Activated CD4-positive, alpha-beta T cell treated with anti-CD3 and anti-CD28 coated beads, Interleukin-2, amount 50 U/mL, for 1 hour (primary cell): ENCODE data around the gene TSSK3.
"Not testable (repeated sequence)": the region's sequence is repeated elsewhere in the genome, so short reads cannot be mapped to it uniquely, and the experiment has no call there.

Experiments used
- DNase-seq: peaks from one replicate; pipeline ENCODE4 v3.0.0-alpha.2; 2020

TSSK3 gene

DNA sequence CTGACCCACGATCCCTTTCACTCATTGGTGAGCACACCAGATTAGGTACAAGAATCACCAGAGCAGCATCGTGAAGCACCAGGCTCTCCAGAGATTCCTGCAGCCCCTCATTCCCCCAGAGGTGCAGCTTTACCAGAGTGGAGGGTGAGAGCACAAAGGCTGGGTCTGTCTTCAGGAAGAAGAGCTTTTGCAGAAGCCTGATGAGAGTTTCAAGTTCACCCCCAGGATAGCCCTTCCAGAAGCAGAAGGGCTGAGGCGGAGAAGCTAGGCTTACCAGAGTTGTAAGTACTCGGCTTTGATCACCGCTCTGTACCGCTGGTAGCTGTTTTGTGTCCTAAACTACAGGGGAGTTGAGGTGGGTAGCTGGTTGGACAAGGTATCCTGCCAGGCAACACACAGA is 3.1 kb downstream of the TSSK3 start:
- DNase-seq, result no peak

DNA sequence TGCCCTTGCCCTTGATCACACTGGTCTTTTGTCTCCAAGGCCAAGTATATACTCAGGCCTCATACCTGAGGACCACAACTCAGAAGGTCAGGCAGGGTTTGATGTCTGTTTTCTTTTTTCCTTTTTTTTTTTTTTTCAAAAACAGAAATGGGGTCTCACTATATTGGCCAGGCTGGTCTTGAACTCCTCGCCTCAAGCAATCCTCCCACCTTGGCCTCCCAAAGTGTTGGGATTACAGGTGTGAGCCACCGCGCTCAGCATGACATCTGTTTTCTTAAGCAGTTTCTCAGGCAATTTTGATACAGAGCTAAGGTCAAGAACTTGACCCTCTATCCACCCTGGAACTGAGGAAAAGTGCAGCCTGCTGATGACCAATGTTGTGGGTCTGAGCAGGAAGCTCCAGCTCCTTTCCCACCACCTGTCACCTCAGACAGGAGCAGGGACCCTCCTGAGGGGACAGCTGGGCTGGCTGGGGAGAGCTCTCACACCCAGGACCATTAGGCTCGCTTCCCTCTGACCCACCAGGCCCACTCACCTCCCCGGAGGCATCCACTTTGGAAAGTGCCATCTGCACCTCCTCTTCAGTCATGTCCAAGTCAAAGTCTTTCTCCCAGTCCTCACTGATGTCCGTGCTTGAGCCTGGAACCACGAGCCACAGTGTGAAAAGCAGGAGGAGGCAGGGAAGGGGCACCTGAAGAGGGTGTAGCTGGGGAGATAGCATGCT is 5.7 kb downstream of the TSSK3 start:
- no peak for DNase-seq

GRCh38 chr1:32372149-32372756 is 9.9 kb downstream of the TSSK3 start:
- DNase-seq, result peak; percentile 35

GRCh38 chr1:32373996-32374592 is 11.8 kb downstream of the TSSK3 start:
- DNase-seq, result no peak

GRCh38 chr1:32376199-32376598 is 13.9 kb downstream of the TSSK3 start:
- no peak for DNase-seq

DNA sequence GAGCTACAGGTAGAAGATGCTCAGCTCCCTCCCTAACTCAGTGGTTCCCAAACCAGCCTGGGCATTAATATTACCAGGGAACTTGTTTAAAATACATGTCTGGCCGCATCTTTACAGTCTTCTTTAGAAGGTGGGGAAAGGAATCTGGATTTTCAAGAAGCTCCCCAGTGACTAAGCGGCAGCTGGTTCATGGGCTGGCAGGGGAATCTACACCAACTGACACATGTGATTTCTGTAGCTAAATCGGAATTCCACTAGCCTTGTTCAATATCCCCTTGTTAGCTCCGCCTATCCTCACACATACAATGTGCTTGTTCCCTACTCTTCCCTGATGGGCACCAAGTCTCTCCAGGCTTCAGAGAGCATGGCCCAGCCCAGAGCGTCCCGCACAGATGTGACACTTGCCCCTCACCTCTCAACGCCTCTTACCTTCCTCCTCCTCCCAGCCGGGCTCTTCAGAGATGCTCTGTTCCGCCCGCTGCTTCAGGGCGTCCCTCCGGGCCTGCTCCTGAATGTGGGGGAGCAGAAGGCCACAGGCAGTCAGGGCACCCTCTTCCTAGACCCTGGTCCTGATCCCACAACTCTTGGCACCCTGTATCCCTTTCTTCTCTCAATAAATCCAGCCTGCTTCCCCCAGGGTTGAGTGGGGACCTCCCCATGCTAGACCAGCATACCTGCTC is 15.3 kb downstream of the TSSK3 start:
- DNase-seq, result no peak

- no peak for DNase-seq
Observed at GRCh38 chr1:32380057-32380456, 17.7 kb downstream of the TSSK3 start.

DNA sequence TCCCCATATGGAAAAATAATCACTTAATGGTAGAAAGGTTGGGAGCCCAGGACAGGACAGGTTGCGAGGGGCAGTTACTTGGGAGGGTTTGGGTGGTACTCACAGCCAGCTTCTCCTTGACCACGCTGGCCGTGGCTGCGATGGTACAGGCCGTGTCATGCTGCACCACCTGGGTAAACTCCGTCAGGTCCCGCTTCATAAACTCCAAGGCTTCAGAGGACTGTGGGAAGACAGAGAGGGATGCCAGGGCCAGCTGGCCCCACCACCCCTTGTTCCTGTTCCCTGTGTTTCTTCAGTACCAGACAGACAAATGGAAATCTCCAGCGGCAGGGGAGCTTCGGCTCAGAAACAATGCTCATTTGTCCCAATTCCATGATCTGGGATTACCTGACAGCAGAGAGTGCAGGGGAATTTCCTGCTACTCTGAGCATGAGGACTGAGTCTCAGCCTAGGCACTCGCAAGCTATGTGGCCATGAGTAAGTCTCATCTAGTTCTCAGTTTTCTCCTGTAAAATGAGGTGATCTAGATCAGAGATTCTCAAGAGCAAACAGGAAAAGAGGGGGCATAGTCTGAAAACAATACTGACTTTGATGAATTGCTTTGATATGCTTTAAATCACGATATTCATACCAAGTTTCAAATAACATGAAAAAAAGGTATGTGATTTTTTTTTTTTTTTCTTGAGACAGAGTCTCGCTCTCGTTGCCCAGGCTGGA is 24.5 kb downstream of the TSSK3 start:
- no peak for DNase-seq

DNA sequence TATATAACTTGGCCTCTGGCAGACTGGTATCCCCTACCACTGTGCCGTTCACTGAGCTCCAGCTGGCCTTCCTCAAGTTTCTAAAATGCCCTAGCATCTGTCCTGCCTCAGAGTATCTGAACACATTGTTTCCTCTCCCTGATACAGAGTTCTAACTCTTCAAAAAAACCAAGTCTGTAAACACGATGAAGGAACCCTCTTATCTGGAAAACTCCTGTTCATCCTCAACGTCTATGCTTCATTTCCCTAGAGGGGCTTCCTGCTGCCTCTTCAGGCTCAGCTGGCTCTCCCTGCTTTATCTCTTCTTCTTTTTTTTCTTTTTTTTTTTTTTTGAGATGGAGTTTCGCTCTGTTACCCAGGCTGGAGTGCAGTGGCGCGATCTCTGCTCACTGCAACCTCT is 26.3 kb downstream of the TSSK3 start:
- no peak for DNase-seq

DNA sequence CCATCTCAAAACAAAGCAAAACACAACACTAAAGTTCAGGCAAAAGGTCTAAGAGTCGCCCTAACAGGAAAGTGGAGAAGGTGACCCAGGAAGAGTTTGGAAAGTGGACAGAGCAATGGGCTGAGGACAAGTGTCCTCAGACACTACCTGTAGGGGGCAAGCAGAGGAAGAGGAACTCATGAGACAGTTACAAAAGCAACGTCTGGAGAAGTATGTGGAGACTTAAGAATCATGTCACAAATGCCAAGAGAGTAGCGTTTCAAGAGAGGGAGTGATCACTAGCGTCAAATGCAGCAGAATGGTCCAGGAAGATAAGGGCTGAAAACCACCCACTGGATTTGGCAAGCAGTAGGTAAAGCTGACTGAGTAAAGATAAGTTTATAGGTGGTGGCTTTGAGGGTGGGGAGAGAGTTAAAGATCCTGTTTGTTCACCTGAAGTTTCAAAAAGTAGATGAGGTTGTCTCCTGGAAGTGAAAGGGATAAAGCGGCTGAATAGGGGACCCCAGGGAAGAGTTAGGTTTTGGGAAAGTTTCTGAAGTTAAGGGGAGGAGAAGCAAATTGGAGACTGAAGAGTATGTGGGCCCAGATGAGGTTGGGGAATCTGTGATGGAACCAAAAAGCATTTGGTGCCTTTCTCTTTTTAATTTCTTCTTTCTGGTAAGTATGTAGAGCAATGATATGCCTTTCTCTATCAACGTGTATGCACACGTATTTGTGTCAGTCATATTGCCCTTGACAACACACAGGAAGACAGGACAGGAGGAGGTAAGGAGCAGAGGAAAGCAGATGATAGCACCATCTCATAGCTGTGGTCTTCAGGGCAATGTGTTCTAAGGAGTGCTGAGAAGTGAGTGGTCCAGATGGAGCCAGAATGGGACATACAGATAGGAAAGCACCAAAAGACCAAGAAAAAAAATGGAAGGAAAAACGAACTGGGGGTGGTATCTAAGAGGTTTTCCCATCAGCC is 28.8 kb downstream of the TSSK3 start:
- no peak for DNase-seq

- DNase-seq, result no peak
Observed at GRCh38 chr1:32392325-32392724, 30.0 kb downstream of the TSSK3 start.

DNA sequence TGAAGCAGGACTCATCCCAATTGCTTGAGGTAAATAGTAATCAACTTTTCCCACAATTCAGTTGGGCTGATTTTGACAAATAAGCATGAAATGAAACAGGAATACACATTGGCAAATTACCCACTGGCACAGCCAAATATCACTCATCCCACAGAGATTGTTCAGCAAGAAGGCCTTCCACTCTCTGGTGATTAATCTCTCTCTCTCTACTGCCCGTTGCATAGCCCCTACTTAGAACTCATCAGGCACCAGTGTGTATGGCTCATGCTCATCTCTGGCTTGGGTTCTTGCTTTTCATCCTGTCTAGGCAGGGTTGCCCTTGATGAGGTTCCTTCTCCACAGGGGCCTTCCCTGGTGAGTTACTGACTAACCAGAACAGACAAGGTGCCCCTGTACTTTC is 30.8 kb downstream of the TSSK3 start:
- no peak for DNase-seq

- DNase-seq, result peak; percentile 25
Observed at GRCh38 chr1:32393832-32394140, 31.4 kb downstream of the TSSK3 start.

DNA sequence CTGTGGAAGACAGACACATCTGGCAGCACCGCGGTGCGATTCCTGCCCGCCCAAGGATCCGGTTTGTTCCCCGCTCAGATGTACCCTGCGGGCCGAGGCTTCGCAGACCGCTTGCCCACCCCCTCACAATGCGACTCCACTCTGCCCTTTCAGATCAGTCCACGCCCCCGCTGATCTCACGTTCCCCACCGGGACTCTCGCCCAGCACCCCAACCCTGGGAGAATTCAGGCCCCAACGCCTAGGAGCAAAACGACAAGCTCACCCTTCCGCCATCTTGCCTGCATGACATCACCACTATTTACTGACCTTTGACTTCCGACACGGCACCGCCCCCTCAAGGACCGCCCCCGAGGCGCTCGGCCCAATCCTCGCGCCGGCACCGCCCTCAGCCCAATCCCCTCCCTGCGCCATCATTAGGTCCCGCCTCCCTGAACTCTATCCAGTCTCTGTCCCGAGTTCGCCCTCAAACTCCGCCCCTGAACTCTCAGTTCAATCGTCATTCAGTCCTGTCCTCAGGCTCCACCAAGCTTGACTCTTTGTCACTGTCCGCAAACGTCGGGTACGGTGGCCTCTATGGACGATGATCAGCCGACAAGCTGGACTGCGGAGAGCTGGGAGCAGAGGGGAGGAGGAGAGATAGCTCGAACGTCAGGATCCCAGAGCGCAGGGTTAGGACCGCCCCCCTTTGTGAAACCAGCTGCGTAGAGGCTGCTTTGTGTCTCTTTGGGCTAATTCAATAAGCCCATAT is 32.0 kb downstream of the TSSK3 start, which contains the start of gene BSDC1:
Gene BSDC1 (minus strand): TSS at position 301 of the 749 bp plus-strand sequence. CDS start 27 bp downstream, at position 274.
- peak; percentile 98 for DNase-seq

DNA sequence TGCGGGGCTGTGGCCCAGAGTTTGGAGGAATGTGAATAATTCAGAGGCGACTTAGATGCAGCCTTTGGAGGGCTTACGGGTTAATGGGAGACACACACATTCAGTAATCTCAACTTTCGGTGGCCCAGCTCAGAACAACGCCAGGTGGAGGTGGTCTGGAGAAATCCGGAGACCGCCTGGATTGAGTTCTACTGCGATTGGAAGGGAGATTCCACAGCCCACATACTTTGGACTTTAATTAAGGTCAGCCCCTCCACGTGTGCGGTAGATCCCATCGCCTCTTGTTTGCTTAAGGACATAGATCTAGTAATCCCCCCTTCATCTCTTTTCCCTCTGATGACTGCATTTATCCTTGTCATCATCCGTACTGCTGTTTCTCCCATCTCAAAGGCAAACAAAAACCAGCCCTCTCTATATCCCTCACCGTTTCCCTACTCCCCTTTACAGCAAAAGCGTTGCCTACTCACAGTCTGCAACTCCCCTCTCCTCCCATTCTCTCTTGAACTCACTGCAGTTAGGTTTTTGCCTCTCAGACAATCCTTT is 32.6 kb downstream of the TSSK3 start:
- no peak for DNase-seq

GRCh38 chr1:32396524-32396923 is 34.2 kb downstream of the TSSK3 start:
- DNase-seq, result not testable (repeated sequence)

GRCh38 chr1:32398401-32398800 is 36.1 kb downstream of the TSSK3 start:
- no peak for DNase-seq

DNA sequence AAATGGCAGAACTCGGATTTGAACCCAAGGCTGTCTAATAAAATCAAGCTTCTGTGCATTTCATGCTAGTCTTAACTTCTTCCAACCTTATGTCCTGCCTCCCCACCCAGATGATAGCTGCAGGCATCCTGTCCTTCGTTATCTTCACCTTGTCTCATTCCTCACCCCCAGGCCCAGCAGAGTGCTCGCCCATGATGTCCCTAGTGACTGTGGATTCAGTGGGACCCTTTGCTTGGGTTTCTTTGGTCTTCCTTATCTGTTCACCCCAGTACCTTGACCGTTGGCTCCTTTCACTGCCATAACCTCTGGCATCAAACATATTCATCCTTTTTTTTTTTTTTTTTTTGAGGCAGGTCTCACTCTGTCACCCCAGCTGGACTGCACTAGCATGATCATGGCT is 37.5 kb downstream of the TSSK3 start:
- DNase-seq, result no peak

DNA sequence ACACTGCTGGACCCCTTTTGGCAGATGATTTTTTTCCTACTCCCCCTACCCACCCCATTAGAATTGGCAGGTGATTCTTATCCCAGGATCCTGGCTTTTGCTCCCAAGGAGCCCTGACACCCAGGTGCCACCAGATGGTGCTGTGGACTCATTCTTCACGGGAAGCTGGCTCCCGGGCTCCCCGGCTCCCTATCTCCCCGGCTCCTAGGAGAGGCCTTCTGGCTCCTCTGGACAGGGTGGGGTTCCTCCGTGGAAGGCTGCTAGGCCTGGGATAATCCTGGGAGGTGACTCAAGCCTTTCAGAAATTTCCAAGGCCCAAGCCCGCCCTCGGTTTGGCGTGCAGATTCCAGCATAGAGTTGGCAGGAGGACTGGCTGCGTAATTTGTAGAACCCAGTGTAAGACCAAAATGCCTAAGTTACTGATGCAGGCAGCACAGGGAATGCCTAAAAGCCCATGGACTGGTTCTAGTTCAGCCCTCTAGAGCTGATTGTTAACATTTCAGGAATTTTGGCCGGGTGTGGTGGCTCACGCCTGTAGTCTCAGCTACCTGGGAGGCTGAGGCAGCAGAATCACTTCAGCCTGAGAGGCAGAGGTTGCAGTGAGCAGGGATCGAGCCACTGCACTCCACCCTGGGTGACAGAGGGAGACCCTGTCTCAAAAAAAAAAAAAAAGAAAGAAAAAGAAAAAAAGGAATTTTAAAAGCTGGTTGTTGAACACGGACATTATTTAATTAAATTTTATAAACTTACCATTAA is 38.7 kb downstream of the TSSK3 start:
- DNase-seq, result peak; percentile 48

GRCh38 chr1:32404946-32405345 is 42.6 kb downstream of the TSSK3 start:
- no peak for DNase-seq
